ENCODE measurements around the gene ASCL5. TPM values are rescaled to one million over a fixed set of nuclear protein-coding genes. Genes with fewer than 3 reads are reported as not detected.

ASCL5 gene
- total RNA-seq, 1 donor from 2014 or later, result not detected

DNA sequence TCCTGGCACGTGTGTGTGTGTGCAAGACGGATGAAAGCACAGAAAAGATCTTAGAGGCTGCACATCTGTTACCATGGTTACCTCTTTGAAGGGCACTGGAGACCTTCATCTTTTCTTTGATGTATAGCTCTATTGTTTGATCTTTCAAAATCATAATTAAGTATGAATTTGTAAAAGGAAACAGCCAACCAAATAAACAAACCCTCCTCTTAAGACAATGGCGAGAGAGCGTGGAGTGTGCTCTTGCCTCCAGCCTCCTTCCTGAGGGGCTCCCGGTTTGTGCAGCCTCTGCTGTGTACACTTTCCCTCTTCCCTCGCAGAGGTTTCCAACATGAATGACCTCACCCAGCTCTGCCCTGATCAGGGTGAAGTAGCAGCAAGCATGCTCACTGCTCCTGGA, 42.7 kb downstream of the ASCL5 start:
- Mint-ChIP-seq H3K4me3 (no peak overlapping the region), H3K9me3 (no peaks in the 10 kb centered on the region), H3K36me3 (ENCODE audit: low read depth) (no peaks in the 10 kb centered on the region), H3K27ac (ENCODE audit: unreplicated experiment) (no peak overlapping the region), H3K4me1 (peaks cover 17% of the 10 kb centered on the region), H3K27me3 (ENCODE audit: low read depth) (no peaks in the 10 kb centered on the region)
- TF ChIP-seq, protein P1, sequence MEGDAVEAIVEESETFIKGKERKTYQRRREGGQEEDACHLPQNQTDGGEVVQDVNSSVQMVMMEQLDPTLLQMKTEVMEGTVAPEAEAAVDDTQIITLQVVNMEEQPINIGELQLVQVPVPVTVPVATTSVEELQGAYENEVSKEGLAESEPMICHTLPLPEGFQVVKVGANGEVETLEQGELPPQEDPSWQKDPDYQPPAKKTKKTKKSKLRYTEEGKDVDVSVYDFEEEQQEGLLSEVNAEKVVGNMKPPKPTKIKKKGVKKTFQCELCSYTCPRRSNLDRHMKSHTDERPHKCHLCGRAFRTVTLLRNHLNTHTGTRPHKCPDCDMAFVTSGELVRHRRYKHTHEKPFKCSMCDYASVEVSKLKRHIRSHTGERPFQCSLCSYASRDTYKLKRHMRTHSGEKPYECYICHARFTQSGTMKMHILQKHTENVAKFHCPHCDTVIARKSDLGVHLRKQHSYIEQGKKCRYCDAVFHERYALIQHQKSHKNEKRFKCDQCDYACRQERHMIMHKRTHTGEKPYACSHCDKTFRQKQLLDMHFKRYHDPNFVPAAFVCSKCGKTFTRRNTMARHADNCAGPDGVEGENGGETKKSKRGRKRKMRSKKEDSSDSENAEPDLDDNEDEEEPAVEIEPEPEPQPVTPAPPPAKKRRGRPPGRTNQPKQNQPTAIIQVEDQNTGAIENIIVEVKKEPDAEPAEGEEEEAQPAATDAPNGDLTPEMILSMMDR (conservative IDR thresholded peaks at IDR 0.05), result no peak
- no peak for DNase-seq (ENCODE audit: low read depth, low spot score)

DNA sequence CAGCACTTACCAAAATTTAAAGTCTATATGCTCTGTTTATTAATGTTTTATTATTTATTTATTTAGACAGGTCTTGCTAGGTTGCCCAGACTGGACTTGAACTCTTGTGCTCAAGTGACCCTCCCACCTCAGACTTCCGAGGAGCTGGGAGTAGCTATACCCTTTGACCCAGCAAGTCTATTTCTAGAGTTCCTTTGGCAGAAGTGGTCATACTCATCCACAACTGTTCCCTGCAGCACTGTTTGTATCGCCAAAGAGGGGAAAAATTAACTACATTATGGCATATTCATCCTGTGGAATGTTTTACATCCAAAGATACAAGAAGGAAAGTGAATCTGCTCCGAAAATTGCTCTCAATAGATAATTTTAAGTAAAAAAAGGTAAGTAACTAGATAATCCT, 43.2 kb downstream of the ASCL5 start:
- TF ChIP-seq, protein P1 (conservative IDR thresholded peaks at IDR 0.05), result no peak
- Mint-ChIP-seq H3K36me3 (ENCODE audit: low read depth) (no peaks in the 10 kb centered on the region), H3K9me3 (no peaks in the 10 kb centered on the region), H3K27ac (ENCODE audit: unreplicated experiment) (no peak overlapping the region), H3K4me1 (peaks cover 15% of the 10 kb centered on the region), H3K4me3 (no peak overlapping the region), H3K27me3 (ENCODE audit: low read depth) (no peaks in the 10 kb centered on the region)
- no peak for DNase-seq (ENCODE audit: low read depth, low spot score)

DNA sequence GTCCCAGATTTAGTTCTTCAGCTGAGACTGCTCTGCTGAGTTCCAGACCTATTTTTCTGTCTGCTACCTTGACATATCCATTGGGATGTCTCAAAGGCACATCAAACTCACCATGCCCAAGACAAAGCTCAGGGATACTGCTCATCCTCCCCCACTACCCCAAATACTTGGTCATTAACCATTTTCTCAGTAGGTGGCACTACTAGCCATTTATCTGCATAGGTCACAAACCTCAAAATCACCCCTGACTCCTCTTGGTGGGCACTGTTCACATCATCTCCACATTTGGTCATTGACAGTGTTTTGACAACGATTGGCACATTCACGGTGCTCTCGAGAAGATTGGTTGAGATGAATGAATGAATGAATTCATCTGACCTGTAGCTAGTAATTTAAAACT, 46.8 kb downstream of the ASCL5 start:
- Mint-ChIP-seq H3K27ac (ENCODE audit: unreplicated experiment) (no peak overlapping the region), H3K27me3 (ENCODE audit: low read depth) (no peaks in the 10 kb centered on the region), H3K4me1 (peaks cover 20% of the 10 kb centered on the region), H3K4me3 (no peak overlapping the region), H3K36me3 (ENCODE audit: low read depth) (no peaks in the 10 kb centered on the region), H3K9me3 (no peaks in the 10 kb centered on the region)
- DNase-seq (ENCODE audit: low read depth, low spot score), result no peak
- TF ChIP-seq, protein P1 (conservative IDR thresholded peaks at IDR 0.05), result no peak

DNA sequence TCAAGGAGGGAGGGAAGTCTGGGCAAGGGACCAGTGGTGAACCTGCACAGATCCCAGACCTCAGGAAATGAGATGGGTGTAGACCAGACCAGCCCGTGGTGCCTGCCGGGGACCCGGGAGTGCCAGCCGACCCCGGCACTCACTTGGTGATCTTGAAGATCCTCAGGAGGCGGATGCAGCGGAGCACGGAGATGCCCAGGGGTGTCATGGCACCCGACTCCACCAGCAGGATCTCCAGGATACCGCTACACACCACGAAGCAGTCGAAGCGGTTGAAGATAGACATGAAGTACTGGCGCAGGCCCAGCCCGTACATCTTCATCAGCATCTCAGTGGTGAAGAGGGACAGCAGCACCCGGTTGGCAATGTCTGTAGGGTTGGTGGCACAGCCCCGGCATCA, 49.2 kb downstream of the ASCL5 start:
- H3K9me3 Mint-ChIP-seq, result no peaks in the 10 kb centered on the region
- TF ChIP-seq, protein P1 (conservative IDR thresholded peaks at IDR 0.05), result no peak
- H3K36me3 Mint-ChIP-seq (ENCODE audit: low read depth), result no peaks in the 10 kb centered on the region
- H3K4me3 Mint-ChIP-seq, result no peak overlapping the region
- no peaks in the 10 kb centered on the region for H3K27me3 Mint-ChIP-seq (ENCODE audit: low read depth)
- DNase-seq (ENCODE audit: low read depth, low spot score), result no peak
- H3K27ac Mint-ChIP-seq (ENCODE audit: unreplicated experiment), result no peak overlapping the region
- peaks cover 5% of the 10 kb centered on the region for H3K4me1 Mint-ChIP-seq

DNA sequence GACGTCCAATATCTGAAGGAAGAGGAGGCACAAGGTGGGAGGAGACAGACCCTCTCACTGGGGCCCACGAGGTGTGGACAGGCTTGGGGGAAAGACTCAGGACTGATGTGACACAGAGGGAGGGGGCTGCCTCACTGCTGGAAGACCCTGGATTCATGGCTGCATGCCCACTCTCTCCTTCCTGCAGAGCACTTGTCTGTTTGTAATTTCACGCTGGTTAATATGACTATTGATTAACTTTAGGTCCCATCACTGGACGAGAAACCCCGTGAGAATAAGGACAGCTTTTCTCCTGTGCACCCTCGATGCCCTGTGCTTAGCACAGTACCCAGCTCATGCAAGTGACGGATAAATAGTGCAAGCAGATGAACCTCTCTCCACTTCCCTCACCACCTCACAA, 49.9 kb downstream of the ASCL5 start:
- Mint-ChIP-seq H3K27me3 (ENCODE audit: low read depth) (no peaks in the 10 kb centered on the region), H3K36me3 (ENCODE audit: low read depth) (no peaks in the 10 kb centered on the region), H3K9me3 (no peaks in the 10 kb centered on the region), H3K4me3 (no peak overlapping the region), H3K4me1 (peaks cover 7% of the 10 kb centered on the region), H3K27ac (ENCODE audit: unreplicated experiment) (no peak overlapping the region)
- TF ChIP-seq, protein P1 (conservative IDR thresholded peaks at IDR 0.05), result no peak
- DNase-seq (ENCODE audit: low read depth, low spot score), result no peak

DNA sequence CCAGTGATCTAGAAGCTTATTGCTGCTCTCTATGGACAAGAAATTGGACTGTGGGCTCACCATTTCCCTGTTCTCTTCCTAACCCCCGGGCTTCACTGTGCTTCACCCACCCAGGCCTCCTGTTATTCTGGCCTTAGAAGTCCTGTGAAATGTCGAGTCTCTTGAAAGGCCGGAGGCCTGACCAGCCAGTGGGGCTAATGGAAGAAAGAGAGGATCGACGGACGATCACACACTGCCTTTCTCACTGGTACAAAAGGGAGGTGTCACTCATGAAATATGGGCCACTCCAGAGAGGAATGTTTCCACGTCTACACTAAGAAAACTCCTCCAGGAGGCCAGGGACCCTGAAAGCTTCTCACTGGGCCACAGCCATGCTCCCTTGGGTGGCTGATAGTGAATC, 50.9 kb downstream of the ASCL5 start:
- Mint-ChIP-seq H3K36me3 (ENCODE audit: low read depth) (no peaks in the 10 kb centered on the region), H3K27me3 (ENCODE audit: low read depth) (no peaks in the 10 kb centered on the region), H3K27ac (ENCODE audit: unreplicated experiment) (no peak overlapping the region), H3K4me1 (peaks cover 16% of the 10 kb centered on the region), H3K4me3 (no peak overlapping the region), H3K9me3 (no peaks in the 10 kb centered on the region)
- TF ChIP-seq, protein P1 (conservative IDR thresholded peaks at IDR 0.05), result no peak
- DNase-seq (ENCODE audit: low read depth, low spot score), result no peak
